ENCODE data around the gene LRMDA. TPM values are rescaled to one million over a fixed set of nuclear protein-coding genes. Genes with fewer than 3 reads are reported as not detected.

LRMDA gene
- total RNA-seq, 3 donors from 2014 or later = 9.4 to 14.9 (median 10.3) TPM

DNA sequence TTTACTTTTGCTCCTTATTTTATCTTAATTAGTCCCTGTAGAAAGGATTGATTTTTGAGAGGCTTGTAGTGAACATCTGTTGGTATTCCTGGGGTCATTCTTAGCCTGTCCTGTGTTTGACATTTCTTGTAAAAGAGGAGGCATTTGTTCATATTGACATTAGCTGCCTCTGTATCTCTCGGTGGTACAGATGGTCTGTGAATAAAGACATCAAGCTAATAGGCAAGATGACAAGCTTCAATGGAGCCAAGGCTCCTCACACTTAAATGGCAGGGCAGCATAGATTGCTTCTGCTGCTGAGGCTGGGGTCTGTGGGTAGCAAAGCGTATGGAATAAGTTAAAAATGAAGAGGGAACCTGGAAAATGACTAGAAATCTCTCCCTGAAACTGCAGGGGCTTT, 687.6 kb downstream of the LRMDA start:
- ATAC-seq (no peak), DNase-seq (no peak)
- H3K4me1 ChIP-seq (ENCODE audit: low read depth) = no peaks in the 10 kb centered on the region
- TF ChIP-seq, protein P1, sequence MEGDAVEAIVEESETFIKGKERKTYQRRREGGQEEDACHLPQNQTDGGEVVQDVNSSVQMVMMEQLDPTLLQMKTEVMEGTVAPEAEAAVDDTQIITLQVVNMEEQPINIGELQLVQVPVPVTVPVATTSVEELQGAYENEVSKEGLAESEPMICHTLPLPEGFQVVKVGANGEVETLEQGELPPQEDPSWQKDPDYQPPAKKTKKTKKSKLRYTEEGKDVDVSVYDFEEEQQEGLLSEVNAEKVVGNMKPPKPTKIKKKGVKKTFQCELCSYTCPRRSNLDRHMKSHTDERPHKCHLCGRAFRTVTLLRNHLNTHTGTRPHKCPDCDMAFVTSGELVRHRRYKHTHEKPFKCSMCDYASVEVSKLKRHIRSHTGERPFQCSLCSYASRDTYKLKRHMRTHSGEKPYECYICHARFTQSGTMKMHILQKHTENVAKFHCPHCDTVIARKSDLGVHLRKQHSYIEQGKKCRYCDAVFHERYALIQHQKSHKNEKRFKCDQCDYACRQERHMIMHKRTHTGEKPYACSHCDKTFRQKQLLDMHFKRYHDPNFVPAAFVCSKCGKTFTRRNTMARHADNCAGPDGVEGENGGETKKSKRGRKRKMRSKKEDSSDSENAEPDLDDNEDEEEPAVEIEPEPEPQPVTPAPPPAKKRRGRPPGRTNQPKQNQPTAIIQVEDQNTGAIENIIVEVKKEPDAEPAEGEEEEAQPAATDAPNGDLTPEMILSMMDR (IDR thresholded peaks at IDR 0.05) = no peak
- H3K4me3 ChIP-seq = no peak overlapping the region
- intact Hi-C loops (cut with DNase I, micrococcal nuclease) = no loop called here
- no peaks in the 10 kb centered on the region for H3K9me3 ChIP-seq
- H3K36me3 ChIP-seq (ENCODE audit: low read depth) = no peaks in the 10 kb centered on the region

DNA sequence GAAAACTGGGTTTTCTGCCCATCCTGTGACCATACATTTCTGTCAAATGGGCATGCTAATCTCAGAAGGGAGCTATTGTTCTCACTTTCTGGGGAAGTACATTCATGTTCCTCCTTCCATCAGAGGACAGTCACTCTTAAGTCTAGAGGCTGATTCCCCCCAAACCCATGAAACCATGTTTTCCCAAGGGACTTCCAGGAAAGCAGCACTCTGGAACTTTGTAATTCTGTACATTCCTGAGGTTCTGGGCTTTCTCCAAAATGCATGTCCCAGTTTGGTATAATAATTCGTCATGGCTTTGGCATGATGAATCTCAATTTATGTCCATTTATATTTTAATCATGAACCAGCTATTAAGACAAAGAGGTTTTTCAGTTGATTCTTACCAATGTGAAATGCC, 688.1 kb downstream of the LRMDA start:
- Histone ChIP-seq H3K4me3 (no peak overlapping the region), H3K9me3 (no peaks in the 10 kb centered on the region), H3K36me3 (ENCODE audit: low read depth) (no peaks in the 10 kb centered on the region), H3K4me1 (ENCODE audit: low read depth) (no peaks in the 10 kb centered on the region)
- TF ChIP-seq, protein P1 (IDR thresholded peaks at IDR 0.05) = no peak
- intact Hi-C loops (cut with DNase I, micrococcal nuclease) = no loop called here
- ATAC-seq = no peak
- no peak for DNase-seq

DNA sequence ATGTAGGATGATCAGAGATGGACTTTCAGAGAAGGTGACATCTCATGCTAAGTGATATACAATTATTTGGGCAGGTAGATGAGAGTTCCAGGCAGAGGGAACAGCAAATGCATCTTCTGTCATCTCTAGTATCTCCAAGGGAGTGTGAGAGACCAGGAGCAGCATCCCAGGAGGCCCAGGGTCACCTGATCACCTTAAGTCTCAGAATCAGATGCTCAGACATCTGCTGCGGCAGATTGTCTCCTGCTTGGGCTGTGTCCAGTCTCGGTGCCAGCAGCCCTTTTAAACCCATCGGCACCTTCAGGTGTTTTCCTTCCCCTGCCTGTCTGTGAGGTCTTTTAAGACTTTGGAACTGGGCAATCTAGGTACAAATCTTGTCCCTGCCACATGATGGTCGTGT, 690.6 kb downstream of the LRMDA start:
- DNase-seq = no peak
- intact Hi-C loops (cut with DNase I, micrococcal nuclease) = no loop called here
- TF ChIP-seq, protein P1 (IDR thresholded peaks at IDR 0.05) = no peak
- H3K4me1 ChIP-seq (ENCODE audit: low read depth) = no peaks in the 10 kb centered on the region
- no peaks in the 10 kb centered on the region for H3K36me3 ChIP-seq (ENCODE audit: low read depth)
- no peaks in the 10 kb centered on the region for H3K9me3 ChIP-seq
- no peak for ATAC-seq
- no peak overlapping the region for H3K4me3 ChIP-seq

DNA sequence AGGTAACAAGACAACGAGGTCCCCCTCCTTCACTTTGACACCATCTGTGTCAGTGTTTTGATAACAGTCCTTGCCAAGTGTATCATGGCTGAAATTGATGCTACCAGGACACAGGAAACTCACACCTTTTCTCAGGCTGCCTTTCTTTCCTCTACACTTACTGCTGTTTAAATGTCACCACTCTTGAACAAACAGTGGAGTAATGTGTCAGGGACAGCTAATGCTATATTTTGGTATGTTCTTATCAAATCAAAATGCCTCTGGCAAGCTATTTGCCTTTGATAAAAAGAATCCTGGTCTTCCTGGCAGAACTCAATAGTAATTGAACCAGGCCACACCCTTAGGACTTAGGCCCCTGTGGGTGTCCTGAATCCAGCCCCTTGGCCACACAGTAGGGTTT, 692.9 kb downstream of the LRMDA start:
- no peaks in the 10 kb centered on the region for H3K4me1 ChIP-seq (ENCODE audit: low read depth)
- intact Hi-C loops (cut with DNase I, micrococcal nuclease) = no loop called here
- TF ChIP-seq, protein P1 (IDR thresholded peaks at IDR 0.05) = no peak
- DNase-seq = no peak
- no peaks in the 10 kb centered on the region for H3K9me3 ChIP-seq
- no peak overlapping the region for H3K4me3 ChIP-seq
- ATAC-seq = no peak
- H3K36me3 ChIP-seq (ENCODE audit: low read depth) = no peaks in the 10 kb centered on the region

DNA sequence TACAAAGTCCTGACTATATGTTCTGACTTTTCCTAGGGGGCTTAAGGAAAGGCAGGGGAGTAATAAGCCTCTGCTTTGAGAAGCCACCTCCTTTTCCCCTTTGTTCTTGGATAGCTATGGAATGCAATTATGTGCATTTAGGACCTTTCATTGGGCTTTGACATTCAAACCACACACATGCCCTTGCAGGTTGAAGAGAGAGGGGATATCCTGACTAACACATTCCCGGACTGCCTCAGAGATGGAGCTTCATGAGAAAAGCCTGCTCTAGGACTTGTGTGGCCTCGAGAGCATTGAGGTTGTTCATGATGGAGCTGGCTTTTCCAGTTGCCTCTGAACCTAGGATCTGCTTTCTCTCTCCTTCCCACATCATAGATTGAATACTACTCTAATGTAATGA, 694.5 kb downstream of the LRMDA start:
- no peaks in the 10 kb centered on the region for H3K9me3 ChIP-seq
- no peak for DNase-seq
- ATAC-seq = no peak
- TF ChIP-seq, protein P1 (IDR thresholded peaks at IDR 0.05) = no peak
- H3K4me3 ChIP-seq = no peak overlapping the region
- intact Hi-C loops (cut with DNase I, micrococcal nuclease) = no loop called here
- H3K36me3 ChIP-seq (ENCODE audit: low read depth) = no peaks in the 10 kb centered on the region
- no peaks in the 10 kb centered on the region for H3K4me1 ChIP-seq (ENCODE audit: low read depth)

Data from mucosa of descending colon (tissue), 3 donors.